Midbrain (tissue), 1 donor: Measurements from ENCODE around the gene CDC34.

Experiments used
- DNase-seq: peaks from one replicate; lab custom pipeline; 2025; lab: John Stamatoyannopoulos, UW

CDC34 gene, protein sequence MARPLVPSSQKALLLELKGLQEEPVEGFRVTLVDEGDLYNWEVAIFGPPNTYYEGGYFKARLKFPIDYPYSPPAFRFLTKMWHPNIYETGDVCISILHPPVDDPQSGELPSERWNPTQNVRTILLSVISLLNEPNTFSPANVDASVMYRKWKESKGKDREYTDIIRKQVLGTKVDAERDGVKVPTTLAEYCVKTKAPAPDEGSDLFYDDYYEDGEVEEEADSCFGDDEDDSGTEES

DNA sequence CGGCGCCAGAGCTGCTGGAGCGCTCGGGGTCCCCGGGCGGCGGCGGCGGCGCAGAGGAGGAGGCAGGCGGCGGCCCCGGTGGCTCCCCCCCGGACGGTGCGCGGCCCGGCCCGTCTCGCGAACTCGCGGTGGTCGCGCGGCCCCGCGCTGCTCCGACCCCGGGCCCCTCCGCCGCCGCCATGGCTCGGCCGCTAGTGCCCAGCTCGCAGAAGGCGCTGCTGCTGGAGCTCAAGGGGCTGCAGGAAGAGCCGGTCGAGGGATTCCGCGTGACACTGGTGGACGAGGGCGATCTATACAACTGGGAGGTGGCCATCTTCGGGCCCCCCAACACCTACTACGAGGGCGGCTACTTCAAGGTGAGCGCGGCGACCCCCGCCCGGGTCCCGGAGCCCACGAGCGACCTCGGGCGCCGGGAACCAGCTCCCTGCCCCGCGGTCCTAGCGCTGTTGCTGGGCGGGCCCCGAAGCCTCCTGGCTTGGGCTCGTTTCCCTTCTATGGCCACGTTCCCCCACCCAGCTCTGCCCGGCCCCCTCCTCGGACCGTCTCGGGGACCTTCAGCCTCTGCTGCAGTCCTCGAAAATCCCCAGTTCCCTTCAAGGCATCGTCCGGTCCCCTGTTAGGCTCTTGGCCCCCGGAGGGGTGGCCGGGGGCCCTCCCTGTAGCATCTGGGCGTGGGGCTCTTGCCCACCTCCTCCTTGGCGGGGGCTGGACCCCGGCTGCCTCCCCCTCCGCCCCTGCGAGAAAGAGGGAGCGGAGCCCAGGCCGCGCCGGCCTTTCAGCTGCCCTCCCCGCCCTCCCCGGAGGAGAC is at the start of gene CDC34:
Gene CDC34 (plus strand): TSS at position 8 of the 808 bp plus-strand sequence. CDS start 172 bp downstream, at position 180.
- no peak for DNase-seq

DNA sequence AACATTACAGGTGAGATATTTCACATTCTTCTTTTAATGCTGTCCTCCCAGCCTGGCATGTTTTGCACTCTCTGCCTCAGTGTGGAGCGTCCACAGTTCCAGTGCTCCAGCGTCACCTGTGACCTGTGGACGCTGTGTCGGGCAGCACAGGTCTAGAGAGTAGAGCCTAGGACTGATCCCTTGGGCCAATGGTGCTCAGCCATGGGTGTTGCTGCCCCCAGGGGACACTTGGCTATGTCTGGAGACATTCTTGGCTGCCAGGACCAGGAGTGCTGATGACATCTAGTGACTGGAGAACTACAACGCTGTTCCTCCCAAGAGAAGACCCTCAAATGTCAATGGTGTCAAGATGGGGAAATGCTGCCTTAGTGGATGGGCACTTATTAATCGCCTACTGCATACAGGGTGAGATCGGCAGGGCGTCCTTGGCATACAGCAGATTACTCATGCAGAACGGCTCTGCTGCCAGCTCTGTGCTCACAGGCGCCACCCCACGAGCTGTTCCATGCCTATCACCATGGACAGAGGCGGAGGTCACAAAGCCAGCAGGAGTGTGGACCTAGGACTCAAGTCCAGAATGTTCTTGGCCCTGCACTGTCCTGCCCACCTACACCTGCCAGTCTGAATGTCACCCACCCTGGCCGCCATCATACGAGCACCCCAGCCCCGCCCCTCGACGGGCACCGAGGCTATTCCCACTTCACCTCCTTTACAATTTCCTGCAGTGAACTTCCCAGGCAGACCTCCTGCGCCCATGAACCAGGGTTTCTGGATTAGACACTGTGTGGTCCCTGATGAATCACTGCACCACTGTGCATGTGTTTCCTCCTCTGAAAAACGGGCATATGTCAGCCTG is 49.1 kb upstream of the CDC34 start:
- DNase-seq: no peak

DNA sequence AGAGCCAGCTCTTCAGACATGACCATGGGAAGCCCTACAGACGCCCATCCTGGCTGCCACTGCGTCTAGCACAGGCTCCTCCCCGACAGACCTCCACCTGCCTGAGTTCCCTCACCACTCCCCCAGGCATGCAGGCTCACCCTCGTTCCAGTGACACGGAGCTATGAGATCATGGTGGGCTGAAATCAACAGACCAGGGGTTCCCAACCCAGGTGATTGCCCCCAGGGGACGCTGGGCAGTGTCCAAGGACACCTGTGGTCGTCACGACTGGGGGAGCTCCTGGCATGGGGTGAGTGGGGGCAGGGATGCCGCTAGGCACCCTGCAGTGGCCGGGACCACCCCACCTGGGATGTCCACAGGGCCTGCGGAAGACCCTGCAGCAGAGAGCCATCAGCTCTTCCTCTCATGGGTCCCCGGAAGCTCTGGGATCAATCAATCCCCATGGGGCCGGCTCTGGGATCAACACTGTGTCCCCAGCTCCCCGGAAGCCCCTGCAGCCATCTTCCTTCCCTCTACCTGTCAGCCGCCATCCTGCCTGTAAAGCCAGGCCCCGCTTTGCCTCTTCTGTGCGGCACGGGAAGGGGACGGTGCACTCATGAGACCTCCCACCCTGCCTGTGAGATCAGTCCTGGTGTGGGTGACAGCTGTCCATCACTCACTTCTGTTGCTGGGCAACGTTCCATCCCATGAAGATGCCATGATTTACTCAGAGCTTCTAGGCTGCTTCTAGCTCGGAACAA is 48.1 kb upstream of the CDC34 start:
- DNase-seq: no peak

DNA sequence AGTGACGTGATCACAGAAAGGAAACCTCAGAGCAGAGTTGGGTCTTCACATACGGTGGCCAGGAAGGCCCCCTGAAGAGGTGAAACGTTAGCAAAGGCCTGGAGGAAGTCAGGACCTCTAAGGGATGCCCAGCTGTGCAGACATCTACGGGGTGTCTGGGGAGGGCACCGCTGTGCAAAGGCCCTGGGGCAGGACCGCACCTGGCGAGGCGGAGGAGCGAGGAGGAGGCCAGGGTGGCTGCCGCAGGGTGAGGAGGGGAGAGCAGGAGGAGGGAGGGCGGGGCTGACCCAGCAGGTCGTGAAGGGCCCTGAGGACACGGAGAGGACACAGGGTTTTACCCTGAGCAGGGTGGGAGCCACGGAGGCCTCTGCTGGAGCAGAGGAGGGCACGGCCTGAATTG is 47.1 kb upstream of the CDC34 start:
- no peak for DNase-seq

DNA sequence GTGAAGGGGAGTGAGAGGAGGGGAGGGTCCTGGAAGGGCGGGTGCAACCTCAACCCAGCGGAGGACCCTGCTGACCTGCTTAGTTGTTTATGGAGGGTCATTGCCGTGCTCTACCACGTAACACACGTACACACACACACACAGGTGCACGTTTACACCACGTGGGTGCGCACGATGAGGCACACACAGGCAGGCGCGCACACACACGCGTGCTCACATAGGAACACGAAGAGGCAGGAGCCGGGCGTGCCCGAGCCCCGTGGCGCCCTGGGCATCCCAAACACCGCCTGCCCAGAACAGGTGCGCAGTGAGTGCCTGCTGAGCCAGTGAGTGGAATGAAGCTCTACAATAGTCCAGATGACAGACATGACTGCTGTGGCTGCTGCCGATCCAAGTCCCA is 46.5 kb upstream of the CDC34 start:
- DNase-seq: no peak

DNA sequence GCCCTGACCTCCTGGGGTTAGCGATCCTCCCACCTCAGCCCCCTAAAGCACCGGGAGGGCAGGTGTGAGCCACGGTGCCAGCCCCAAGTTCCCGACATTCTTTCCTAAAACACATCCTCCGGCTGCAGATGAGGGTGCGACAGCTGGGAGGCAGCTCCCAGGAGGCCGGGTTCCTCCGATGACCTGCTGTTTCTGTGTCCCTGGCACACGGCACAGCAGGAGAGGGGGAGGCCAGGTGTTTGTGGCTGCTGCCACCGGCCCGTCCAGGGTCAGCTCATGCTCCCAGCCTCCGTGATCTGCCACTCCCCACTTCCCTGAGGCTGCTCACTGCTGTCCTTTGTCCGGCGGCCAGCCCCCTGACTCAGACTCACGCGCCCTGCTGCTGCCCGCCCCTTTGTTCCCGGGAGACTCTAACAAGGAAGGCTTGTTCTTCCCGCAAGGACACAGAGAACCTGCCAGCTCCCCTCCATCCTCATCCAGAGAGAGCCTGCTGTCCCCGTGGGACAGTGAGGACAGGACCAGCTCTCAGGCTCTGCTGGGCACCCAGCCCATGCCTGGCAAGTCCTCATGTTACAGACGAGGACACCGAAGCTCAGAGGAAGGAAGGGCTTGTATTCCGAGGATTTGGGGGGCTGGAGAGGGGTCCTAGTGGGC is 45.9 kb upstream of the CDC34 start:
- DNase-seq: peak; percentile 92

DNA sequence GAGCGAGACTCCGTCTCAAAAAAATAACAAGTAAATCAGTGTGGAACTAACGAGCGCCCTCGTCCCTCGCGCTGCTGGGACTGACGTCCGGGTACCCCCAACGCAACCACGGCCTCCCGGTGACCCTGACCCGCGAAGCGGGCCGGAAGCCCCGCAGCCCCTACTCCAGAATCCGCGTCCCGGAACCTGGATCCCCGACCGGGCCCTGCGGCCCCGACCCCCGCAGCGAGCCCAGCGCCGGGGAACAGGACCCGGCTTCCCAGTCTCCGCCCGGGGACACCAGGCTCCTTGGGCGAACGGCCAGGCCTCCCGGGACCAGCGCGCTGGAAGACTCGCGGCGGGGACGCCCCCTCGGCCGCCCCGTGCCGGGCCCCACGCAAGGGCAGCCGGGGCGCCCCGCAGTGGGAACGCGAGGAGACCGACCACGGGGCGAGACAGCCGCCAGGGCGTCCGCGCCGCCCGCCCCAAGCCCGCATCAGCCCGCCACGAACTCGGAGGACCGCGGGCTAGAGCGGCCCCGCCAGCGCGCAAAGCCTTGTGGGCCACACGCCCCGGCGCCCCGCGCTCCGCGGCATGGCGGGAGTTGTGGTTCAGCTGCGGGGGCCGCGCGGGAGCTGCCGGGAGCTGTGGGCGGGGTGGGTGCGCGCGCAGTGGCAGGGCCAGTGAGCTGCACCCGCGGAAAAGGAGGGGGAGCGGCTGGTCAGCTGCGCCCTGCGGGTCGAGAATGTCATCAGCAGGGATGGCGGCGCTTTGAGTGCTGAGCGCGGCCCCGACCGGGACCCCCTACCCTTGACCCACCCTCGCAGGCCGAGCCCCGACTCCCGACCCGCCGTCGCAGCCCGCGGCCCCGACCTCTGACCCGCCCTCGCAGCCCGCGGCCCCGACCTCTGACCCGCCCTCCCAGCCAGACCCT is 42.8 kb upstream of the CDC34 start:
- peak; percentile 94 for DNase-seq

DNA sequence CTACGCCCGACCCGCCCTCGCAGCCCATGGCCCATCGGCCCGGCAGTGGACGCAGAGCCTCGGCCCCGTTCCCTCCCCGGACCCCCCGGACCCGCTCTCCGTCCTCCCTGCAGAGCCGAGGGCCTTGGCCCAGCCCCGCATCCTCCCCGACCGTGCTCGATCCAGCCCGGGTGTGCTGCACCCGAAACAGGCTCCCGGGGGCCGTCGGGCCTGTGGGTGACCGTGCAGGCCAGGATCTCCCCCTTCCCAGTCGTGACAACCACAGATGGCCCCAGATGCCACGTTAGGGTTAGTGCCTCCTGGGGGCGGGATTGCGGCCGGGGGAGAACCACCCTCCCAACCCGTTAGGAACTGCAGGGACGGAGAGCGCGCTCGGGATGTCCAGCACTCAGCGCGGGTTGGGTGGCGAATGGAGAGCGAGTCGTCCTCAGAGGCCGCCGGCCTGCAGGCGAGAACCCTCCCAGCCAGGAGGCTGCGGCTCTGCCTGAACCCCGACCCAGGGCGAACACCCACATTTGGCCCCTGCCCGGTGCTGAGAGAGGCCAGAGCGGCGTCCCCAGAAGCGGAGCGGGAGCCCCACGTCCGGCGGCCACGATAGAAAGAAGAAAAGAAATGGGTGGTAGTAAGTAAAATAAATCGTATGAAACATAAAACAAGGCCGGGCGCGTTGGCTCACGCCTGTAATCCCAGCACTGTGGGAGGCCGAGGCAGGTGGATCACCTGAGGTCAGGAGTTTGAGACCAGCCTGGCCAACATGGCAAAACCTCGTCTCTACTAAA is 42.0 kb upstream of the CDC34 start:
- DNase-seq: peak; percentile 45

DNA sequence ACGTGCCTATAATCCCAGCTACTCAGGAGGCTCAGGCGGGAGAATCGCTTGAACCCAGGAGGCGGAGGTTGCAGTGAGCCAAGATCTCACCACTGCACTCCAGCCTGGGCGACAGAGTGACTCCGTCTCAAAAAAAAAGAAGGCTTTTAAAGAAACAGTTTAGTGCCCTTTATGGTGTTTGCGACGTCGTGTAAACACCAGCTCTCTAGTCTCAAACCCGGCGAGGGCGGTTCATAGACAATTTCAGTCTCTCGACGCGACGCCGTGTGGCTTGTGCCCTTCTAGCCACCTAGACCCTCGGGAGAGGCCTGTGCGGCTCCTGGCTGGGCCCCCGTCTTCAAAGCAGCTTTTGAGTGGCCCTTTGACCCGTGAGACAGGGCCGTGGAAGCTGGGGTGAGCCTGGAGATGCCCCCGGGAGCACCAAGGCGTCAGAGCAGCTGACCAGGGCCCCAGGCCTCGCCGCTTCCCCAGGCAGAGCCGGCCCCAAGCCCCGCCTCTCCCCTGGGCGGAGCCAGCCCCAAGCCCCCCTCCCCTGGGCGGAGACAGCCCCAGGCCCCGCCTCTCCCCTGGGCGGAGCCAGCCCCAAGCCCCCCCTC is 40.3 kb upstream of the CDC34 start:
- DNase-seq: no peak

DNA sequence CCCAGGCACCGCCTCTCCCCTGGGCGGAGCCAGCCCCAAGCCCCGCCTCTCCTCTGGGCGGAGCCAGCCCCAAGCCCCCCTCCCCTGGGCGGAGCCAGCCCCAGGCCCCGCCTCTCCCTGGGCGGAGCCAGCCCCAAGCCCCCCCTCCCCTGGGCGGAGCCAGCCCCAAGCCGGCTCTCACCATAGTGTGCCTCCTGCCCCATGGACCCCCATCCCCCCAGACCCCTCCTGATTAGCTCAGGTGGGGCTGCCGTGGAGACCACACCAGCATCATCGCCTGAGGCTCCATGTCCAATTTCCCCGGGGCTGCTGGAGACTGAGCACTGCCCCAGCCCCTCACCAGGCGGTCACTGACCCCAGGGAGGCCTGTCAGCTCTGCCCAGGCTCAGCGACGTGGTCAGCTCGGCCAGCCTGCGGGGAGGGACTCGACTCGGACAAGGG is 39.4 kb upstream of the CDC34 start:
- no peak for DNase-seq

DNA sequence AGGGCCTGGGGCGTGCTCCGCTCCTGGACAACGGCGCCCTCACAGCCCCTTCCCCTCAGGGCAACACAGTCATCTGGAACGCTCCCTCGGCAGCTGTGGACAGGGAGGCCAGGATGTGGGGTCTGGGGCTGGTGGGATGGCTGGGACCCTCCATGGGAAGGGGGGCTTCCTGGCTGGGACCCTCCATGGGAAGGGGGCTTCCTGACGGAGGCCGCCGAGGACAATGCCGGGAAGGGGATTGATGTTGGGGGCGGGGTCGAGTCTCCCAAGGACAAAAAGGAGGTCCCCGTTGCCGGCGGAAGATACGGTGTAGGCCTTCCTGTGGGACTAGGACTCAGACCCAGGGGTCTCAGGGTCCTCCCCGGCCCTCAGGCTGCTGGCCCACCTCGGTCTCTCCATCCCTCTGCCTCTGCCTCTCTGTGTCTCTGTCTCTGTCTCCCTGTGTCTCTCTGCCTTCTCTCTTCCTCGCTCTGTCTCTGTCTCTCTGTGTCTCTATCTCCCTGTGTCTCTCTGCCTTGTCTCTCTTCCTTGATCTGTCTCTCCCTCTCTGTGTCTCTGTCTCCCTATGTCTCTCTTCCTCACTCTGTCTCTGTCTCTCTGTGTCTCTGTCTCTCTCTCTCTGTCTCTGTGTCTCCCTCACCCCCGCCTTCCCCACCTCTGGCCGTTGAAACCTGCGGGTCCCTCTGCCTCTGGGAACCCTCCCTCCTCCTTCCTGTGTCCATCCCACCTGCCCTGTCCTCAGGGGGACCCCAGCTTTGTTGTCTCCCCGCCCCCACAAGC is 38.0 kb upstream of the CDC34 start:
- no peak for DNase-seq

DNA sequence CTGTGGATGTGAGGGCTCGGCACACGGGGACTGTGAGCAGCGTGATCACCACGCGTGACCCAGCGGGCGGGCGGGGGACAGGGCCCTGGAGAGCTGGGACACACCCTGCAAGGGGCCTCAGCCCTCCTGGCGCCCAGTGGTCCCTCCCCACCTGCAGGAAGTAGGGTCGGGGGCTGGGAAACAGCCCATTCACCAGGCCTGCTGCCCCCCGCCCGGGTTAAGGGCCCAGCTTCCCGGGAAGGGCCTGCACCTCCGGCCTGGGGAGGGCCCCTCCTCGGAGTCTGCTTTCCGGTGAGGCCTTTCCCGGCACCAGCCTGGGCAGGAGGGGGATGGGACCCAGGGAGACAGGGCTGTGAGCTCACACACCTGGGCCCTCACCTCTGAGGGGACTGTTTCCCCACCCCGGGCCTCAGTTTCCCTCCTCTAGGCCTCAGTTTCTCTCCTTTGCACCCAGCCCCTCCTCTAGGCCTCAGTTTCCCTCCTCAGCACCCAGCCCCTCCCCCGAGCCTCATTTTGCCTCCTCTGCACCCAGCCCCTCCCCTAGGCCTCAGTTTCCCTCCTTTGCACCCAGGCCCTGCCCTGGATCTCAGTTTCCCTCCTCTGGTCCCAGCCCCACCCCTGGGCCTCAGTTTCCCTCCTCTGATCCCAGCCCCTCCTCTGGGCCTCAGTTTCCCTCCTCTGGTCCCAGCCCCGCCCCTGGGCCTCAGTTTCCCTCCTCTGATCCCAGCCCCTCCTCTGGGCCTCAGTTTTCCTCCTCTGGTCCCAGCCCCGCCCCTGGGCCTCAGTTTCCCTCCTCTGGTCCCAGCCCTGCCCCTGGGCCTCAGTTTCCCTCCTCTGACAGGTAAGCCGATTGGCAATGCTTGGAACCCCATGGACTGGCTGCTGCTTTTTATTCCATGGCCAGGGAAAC is 37.1 kb upstream of the CDC34 start:
- DNase-seq: no peak

DNA sequence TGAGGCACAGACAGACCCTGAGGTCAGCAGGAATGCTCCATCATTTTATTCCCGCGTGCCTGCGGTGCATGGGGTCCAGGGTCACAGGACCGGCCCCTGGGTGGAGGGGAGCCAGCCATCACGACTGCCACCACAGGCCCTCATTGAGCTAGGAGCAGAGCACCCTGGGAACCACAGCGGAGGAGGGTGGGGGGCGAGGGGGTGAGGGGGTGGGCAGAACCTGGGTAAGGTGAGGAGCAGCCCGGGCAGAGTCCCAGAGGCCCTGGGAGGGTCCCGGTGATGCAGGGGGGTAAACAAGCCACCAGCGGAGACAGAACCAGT is 36.5 kb upstream of the CDC34 start:
- DNase-seq: no peak

DNA sequence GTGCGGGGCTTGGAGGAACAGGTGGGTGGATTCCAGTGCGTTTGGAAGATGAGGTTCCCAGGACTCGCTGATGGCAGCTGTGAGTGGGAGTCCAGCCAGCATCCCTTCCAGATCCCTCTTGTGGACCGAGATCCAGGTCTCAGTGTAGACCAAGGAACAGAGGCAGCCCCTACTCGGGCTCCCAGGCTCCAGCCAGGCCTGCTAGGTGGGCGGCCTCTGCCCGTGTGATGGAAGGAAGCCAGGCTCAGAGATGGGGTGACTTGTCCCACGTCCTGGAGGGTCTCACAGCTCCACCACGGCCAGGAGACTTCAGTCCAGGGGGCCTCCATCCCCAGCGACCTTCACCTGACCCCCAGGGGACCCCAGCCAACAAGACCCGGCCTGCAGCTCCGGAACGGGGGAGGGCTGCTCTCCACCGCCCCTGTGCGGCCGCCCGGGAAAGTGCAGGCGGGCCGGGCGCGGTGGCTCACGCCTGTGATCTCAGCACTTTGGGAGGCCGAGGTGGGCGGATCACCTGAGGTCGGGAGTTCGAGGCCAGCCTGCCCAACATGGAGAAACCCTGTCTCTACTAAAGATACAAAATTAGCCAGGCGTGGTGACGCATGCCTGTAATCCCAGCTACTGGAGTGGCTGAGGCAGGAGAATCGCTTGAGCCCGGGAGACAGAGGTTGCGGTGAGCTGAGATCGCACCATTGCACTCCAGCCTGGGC is 36.0 kb upstream of the CDC34 start:
- no peak for DNase-seq

DNA sequence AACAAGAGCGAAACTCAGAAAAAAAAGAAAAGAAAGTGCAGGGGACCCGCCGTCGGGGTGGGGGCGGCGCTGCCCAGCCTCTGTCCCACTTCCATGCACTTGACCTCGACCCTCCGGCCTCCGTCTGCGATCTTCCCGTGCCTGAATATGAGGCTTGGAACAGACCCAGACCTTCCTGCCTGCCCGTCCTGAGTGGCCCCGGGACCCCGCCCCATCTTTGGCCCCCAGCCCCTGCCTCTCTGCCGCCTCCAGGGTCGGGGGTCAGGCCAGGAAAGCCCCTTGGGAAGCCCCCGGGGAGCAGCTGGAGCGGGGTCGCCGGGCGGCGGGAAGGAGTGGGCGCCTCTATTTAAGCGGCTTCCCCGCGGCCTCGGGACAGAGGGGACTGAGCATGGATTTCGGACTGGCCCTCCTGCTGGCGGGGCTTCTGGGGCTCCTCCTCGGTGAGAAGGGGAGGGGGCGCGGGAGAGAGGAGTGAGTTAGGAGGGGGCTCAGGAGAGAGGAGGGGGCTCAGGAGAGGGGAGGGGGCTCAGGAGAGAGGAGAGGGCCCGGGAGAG is 35.4 kb upstream of the CDC34 start, which contains the start of gene MADCAM1:
Gene MADCAM1 (plus strand): TSS at position 375 of the 554 bp plus-strand sequence. CDS start 14 bp downstream, at position 389.
- DNase-seq: no peak

DNA sequence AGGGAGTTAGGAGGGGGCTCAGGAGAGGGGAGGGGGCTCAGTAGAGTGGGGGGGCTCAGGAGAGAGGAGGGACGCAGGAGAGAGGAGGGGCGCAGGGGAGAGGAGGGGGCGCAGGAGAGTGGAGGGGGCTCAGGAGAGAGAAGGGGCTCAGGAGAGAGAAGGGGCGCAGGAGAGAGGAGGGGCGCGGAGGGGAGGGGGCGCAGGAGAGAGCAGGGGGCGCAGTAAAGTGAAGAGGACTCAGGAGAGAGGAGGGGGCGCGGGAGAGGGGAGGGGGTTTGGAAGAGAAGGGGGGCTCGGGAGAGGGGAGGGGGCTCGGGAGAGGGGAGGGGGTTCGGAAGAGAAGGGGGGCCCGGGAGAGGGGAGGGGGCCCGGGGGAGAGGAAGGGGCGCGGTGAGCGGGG is 34.6 kb upstream of the CDC34 start:
- no peak for DNase-seq
